Subcutaneous adipose tissue (tissue), 4 donors: ENCODE measurements around the gene PTPRN. TPM values are rescaled to one million over a fixed set of nuclear protein-coding genes. Genes with fewer than 3 reads are reported as not detected.

Source experiments
- total RNA-seq, 4 donors: library from RNA; depleted of rRNA; stranded (reverse); fragments of >200 nt; gene quantifications; one replicate each; pipeline ENCODE4 v1.1.0, GENCODE V29; 2016
- TF ChIP-seq, protein P1 (sequence below): fragments of 450-650 bp; IDR thresholded peaks from one replicate; pipeline ENCODE4 v1.5.1; 2016; ENCODE audit warnings: low read depth, mild to moderate bottlenecking, control low read depth, antibody characterized with exemption, moderate library complexity

PTPRN gene
- total RNA-seq, 4 donors from 2014 or later, result not detected

- TF ChIP-seq, protein P1, sequence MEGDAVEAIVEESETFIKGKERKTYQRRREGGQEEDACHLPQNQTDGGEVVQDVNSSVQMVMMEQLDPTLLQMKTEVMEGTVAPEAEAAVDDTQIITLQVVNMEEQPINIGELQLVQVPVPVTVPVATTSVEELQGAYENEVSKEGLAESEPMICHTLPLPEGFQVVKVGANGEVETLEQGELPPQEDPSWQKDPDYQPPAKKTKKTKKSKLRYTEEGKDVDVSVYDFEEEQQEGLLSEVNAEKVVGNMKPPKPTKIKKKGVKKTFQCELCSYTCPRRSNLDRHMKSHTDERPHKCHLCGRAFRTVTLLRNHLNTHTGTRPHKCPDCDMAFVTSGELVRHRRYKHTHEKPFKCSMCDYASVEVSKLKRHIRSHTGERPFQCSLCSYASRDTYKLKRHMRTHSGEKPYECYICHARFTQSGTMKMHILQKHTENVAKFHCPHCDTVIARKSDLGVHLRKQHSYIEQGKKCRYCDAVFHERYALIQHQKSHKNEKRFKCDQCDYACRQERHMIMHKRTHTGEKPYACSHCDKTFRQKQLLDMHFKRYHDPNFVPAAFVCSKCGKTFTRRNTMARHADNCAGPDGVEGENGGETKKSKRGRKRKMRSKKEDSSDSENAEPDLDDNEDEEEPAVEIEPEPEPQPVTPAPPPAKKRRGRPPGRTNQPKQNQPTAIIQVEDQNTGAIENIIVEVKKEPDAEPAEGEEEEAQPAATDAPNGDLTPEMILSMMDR, result no peak
These were observed 6.7 kb downstream of the PTPRN start for GRCh38 chr2:219302412-219302968.

DNA sequence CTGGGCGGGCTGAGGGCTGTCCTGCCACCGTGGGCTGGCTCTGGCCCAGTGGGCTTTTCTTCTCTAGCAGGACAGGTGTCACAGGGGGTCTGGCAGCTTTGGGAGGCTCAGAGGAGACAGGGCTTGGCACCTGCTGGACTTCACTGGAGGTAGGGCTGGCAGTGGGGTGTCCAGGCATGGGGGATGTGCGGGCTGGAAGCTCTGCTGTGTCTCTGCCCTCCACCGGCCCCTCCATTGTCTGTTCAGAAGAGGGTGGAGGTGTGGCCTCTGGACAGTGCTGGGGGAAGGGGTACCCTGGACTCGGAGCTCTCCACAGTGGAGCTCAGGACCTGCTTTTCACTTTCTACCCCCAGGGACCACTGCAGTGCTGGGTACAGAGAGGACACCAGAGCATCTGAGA, 9.2 kb downstream of the PTPRN start:
- TF ChIP-seq, protein P1, result no peak

DNA sequence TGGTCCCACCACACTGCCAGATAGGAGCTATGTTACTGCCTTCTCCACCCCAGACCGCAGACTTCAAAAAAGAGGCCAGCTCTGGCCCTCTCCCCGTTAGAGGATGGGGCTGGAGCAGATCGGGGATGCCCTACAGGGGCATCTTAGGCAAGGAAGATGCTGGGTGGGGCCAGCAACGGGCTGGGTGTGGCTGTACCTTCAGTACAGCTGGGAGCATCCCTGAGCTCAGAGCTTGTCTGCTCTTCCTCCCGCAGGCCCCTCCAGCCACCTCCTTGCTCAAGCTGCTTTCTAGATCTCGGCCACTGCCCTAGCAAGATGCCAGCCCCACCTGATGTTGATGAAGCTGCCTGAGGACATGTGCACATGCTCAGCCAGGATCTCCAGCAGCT, 9.8 kb downstream of the PTPRN start:
- TF ChIP-seq, protein P1, result no peak

GRCh38 chr2:219298759-219299371, 10.3 kb downstream of the PTPRN start:
- TF ChIP-seq, protein P1, result no peak

GRCh38 chr2:219297766-219298456, 11.3 kb downstream of the PTPRN start:
- TF ChIP-seq, protein P1, result no peak

- TF ChIP-seq, protein P1, result no peak
These were observed 12.4 kb downstream of the PTPRN start for GRCh38 chr2:219296631-219297391.

DNA sequence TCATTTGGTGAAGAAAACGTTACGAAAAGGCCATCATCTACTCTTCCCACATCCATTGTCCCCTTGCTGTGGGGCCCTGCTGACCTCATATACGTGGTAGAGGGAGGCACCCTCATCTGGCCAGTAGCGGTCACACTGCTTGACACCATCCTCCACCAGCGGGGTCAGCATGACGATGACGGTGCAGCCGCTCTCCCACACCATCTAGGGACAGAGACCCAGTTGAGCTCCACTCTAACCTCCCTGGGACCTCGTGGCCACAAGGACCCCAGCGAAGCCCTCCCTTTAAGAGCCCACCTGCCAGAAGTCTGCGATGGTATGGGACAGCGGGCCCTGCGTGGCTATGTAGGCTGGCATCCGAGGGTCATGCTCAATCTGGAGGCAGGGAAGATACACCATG, 13.1 kb downstream of the PTPRN start:
- TF ChIP-seq, protein P1, result no peak
